ENCODE data around the gene TMEM259.

The TMEM259 gene

DNA sequence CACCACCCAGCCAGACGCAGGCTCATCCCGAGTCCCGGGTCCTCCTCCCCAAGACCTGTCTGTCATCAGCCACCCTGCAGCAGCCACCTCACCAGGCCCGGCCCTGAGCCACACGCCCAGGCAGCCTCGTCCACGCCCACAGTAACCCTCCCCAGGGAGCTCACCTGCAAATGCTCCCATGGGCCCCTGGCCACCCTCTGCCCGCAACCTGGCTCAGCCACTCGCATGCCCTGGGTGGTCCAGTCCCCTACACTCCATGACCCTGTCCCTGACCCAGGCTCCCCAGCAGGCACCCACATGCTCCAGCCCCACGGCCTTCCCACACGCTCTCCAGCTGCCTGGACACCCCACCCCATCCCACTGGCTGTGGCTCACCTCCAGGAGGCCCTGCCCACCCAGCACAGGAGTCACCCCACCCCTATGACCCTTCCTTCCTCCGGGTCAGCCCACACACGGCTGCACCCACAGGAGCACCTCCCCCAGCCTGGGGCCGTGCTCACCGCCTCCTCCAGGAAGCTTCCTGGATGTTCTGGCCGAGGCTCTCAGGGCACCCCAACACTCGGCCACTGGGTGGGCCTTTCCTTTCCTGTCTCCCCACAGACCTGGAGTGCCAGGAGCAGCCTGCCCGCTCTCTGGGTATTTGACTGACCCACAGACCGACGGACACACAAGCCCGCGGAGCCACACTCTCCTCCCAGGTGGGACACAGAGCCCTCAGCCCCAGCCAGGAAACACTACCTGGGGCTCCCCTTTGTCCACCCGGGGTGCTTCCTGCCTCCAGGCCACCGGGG lies 3.6 kb downstream of the TMEM259 start:
- peak; percentile 55 for DNase-seq (ENCODE audit: low spot score)

DNA sequence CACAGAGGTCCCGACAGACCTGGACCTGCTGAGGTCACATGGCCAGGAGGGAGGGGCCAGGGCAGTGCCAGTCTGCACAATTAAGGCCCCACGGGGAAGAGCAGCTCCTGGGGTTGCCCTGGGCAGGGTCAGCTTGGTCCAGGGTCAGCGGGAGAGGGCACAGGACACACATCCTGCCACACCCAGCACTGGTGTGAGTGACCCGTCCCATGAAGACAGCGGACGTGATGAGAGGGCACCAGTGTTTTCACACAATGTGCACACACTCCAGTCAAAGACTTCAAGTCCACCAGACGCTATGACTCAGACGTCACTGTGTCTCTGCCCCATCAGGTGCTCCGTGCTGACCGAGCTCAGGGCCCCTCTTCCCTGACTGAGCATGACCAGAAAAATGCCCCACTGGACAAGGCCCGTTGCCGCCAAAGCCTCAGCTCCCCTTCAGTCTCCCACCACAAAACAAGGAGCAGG lies 4.2 kb downstream of the TMEM259 start:
- DNase-seq (ENCODE audit: low spot score) = peak; percentile 86

DNA sequence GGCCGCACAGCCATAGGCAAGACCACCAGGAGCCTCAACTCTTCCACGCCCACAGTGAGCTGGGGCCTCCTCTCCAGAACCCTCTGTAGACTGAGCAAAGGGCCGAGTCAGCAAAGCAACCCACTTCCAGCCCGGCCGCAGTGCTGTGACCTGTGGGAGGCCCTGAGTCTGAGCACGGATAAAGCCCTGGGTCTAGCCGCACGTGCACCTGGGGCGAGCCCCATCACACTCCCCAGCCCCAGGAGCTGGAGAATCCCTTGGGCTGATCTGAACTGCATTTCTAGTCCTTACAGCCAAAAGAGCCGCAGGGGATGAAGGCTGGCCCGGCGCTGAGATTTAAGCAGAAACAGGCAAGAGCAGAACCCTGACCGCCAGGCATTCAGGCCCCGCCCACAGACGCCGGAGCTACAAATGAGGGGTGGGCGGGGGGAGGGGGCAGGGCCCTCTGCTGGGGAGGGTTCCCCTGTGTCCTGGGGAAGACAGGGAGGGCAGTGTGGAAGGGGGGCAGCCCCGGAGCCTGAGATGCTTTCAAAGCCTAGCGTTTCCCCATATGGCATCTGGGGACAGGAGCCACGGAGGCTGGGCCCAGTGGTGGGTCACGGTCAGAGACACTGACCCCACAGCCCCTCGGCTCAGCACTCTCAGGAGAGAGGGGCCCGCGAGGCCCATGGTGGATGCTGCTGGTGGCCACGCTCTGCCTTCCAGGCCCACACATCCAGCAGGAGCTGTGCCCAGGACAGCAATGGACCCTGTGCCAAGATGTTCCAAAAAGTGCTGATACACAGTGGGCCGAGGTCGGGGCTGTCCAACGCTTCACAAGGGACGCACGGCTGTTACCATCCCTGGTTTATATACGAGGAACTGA lies 4.9 kb downstream of the TMEM259 start:
- DNase-seq (ENCODE audit: low spot score) = no peak

DNA sequence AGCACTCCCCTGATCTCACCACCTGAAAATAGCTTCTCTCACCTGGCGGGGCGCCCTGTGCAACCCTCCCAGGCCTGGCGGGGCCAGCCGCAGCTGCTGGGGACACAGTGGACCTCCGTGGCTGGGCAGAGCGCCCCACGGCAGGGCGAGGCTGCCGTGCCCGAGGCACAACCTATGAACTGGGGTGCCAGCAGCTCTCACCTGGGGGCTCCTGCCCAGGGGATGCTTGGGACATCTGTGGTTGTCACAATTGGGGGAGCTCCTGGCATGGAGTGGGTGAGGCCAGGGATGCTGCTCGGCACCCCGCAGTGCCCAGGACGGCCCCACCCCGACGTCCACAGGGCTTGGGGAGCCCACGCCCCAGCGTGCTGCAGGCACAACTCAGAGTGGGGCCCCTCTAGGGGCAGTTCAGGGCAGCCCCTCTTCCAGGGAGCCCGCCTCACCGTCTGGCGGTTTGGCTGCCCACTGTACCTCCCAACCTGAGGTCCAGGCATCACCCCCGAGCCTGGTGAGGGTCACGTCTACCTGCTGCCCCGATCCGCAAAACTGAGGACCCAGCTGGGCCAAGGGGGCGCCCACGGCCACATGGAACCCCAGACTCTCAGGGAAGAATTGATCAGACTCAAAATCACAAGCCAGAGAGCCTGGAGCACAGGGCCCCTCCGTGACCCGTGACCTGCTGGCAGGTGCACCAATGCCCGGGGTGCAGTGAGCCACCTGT lies 5.7 kb downstream of the TMEM259 start:
- DNase-seq (ENCODE audit: low spot score) = no peak

DNA sequence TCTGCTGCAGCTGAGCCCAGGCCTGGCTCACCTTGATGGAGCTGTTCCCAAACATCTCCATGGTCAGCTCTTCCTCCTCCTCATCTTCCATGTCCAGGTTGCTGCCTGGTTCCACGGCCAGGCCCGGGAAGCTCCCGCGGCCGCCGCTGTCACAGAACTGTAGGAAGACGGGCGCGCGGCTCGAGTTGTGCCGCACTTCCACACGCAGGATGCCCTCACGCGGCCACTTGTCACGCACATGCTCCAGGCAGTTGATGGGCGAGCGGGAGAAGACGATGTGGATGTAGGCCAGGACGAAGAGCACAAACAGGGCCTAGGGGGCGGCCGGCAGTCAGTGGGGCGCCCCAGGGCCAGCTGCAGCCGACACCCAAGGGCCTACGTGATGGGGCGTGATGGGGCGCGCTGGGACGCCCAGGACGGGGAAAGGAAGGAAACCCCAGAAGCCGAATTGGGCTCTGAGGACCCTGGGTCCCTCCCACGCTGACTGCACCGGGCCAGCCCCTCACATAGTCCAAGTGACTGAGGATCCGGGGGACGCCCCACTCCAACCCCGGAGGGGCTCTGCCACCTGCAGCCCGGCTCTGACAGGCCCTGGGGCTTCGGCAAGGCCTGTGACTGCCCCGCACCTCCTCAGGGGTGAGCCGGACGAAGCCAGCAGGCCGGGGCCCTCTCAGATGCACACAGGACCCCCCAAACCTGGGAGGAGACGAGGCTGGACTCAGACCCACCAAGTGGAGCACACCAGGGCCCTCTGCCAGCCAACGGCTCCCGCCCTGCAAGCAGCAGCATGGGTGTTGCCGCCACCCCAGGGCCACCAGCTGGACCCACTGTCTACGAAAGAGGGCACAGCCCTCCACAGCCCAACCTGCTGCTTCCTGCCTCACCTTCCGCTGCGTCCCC lies 6.5 kb downstream of the TMEM259 start:
- no peak for DNase-seq (ENCODE audit: low spot score)

DNA sequence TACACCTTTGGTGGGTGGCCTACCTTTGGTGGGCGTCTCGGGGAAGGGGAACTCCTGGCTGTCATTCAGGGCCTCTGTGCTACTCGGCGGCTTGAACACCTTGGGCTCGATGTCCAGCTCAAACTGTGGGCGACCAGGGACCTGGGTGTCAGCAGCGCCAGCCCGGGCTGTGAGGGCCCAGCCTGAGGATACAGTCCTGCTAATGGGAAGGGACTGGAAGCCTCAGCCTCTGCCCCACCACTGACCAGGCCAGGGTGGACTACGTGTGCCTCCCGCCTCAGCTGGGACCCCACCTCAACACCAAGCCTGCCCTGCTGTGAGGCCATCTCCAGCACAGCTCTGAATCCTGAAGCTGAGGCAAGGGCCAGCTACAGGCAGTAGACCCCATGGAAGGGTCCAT lies 7.7 kb downstream of the TMEM259 start:
- no peak for DNase-seq (ENCODE audit: low spot score)

DNA sequence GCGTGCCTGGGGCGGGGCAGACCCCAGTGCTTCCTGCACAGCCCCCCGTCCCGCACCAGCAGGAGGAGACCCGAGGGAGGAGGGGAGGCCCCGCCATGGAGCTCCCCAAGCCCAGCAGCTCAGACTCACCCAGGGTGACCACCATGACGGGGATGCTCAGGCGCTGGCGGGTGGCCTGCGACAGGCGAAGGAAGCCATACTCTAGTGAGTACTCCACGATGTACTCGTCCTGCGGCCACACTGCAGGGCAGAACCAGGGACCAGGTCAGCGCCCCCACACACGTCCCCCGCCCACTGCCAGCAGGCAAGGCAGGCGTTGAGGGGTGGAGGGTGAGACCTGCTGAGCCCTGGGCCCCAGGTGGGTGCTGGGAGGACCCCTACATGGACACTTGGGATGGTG lies 8.6 kb downstream of the TMEM259 start:
- no peak for DNase-seq (ENCODE audit: low spot score)

DNA sequence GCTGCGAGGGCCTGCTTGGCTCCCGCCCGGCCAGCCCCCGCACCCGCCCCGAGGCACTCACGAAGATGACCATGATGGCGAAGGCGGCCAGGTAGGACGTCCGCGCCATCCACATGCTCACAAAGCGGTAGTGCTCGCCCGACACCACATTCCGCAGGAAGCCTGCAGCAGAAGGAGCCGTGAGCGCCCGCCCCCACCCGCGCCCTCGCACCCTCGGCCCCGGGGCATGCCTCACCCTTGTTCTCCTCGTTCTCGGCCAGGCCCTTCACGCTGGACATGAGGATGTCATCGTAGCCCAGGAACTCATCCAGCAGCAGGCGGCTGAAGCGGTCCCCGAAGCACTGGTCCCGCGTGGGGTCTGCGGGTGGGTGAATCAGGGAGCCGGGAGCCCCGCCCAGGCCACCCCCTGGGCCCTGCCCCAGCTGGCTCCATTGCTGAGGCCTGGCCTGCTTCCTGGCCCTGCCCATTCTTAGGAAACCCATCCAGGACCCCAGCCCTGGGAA lies 9.0 kb downstream of the TMEM259 start:
- no peak for DNase-seq (ENCODE audit: low spot score)

DNA sequence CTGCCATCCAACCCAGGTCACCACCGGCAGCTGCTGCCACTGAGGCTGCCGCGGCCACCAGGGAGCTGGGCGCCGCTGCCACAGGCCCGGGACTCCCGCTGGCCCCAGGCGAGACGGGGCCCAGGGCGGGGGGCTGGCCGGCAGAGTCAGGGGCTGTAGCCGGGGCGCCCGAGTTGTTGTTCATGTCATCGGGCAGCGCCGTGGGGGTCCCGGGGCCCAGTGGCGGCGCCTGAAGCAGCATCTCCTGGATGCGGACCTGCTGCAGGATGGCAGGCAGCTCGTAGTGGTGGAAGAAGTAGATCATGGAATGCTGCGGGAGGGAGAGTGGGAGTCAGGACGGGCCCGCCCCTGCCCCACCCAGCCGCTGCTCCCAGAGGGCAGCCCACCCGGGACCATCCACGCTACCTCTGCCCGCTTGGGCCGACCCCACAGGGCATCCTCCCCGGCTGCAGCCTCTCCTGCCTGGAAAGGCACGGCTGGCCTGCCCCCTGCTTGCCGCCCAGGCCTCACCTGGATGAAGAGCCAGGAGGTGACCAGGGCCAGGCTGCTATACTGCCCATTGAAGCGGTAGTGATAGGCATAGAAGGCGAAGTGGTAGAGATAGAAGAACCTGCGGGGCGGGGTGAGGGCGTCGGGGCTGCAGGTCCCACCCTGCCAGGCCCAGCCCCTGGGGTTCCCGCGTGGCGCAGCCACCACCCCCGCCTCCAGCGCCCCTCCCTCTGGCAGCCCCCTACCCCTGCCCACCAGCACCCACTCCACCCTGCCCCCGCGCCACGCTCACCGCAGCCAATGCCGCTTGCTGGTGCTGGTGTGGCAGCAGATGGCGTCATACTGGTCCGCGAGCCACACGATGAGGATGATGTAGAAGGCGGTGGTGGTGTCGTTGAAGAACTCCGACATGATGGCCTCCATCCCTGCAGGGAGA lies 10.1 kb downstream of the TMEM259 start:
- no peak for DNase-seq (ENCODE audit: low spot score)

DNA sequence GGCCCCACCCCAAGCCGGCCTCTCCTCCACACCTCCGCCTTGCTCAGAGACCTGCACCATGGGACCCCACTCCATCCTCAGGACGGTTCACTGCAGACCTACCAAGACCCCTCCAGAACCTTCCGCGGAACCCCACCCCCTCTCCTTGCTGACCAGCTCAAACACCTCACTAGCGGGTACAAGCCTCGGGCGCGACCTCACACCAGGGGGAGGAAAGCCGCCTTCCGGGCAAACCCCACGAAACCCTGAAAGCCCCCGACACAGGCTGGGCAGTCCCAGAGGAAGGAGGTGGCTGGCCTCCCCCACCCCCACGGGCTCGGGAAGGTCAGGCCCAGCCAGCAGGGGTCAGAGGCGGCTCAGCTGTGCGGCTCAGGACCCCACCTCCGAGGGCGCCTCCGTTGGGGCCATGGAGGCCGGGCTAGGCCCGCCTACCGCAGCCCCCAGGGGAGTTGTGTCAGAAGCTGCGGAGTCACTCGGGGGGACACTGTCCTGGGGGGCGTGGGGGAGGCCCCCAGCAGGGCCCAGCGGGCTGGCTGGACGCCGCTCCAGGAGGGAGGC lies 10.9 kb downstream of the TMEM259 start:
- no peak for DNase-seq (ENCODE audit: low spot score)

DNA sequence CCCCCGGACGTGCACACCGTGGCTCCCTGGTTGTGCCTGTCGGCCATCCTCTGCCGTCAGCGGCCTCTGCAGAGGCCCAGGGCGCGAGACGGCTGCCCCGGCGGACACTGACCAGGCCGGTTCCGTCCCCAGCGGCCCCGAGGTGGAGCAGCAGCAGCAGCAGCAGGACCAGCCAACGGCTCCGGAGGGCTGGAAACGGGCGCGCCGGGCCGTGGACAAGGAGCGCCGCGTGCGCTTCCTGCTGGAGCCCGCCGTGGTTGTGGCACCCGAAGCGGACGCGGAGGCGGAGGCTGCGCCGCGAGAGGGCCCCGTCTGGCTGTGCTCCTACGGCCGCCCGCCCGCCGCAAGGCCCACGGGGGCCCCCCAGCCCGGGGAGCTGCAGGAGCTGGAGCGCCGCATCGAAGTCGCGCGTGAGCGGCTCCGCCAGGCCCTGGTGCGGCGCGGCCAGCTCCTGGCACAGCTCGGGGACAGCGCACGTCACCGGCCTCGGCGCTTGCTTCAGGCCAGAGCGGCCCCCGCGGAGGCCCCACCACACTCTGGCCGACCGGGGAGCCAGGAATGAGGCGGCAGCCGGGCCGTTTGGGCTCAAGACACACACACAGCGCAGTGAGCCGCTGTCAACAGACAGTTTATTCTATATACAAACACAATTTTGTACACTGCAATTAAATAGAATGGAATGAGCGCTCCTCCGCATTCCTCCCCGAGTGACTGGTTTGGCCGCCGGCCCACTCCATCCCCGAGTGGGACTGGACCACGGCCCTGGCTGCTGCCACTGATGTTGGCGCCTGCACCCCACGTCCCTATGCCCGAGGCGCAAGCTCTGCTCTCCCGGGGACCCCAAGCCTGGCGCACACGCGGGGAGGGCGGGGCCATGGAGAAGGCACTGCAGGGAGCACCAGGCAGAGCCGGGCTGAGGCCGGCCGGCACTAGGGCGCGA lies 11.6 kb downstream of the TMEM259 start:
- DNase-seq (ENCODE audit: low spot score) = no peak

DNA sequence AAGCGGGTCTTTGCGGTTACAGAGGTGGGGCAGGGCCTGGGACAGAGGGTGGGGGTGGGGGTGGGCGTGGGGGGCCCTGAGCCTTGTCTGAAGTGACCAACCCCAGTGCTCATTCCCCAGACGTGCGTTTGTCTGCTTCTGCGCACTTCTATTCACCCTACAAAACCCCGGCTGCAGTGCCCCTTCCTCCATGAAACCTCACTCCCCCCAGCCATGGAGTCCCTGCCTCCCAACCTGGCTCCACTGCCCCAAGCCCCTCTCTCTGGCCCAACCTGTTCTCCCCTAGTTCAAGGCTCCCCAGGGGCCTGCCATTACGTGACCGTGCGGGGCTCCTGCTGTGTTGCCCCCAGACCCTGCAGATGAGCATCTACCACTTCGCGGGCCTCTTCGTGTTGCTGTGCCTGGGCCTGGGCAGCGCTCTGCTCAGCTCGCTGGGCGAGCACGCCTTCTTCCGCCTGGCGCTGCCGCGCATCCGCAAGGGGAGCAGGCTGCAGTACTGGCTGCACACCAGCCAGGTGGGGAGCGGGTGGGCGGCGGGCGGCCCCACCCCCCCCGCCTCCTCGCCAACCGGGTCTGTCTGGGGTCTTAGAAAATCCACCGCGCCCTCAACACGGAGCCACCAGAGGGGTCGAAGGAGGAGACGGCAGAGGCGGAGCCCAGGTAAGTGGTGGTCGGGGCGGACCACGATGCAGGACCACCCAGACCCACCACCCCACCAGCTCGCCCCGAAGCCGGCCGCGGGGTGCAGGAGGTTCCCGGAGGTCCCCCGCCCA lies 12.5 kb downstream of the TMEM259 start:
- DNase-seq (ENCODE audit: low spot score) = no peak

DNA sequence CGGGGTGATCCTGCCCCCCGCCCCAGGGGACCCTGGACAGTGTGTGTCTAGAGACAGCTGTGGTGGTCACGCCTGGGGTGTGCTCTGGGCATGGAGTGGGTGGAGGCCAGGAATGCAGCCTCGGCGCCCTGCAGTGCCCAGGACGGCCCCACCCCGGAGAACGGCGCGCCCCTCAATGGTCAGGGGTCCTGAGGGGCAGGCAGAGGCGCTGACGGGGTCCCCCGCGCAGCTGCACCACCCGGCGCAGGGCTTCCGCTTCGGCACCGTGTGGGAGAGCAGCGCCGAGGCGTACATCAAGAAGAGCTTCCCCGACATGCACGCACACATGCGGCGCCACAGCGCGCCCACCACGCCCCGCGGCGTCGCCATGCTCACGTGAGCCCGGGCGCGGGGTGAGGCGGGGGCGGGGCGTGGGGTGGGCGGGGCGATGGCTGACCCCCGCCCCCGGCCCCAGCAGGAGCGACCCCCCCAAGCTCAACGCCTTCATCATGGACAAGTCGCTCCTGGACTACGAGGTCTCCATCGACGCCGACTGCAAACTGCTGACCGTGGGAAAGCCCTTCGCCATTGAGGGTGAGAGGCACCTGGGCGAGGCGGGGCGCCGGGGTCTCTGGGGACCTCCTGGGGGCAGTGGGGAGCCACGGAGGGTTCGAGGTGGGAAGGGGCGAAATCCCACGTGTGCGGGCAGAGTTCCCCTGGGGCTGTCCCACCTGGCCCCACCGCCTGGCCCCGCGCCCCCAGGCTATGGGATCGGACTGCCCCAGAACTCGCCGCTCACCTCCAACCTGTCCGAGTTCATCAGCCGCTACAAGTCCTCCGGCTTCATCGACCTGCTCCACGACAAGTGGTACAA lies 13.3 kb downstream of the TMEM259 start:
- DNase-seq (ENCODE audit: low spot score) = no peak

DNA sequence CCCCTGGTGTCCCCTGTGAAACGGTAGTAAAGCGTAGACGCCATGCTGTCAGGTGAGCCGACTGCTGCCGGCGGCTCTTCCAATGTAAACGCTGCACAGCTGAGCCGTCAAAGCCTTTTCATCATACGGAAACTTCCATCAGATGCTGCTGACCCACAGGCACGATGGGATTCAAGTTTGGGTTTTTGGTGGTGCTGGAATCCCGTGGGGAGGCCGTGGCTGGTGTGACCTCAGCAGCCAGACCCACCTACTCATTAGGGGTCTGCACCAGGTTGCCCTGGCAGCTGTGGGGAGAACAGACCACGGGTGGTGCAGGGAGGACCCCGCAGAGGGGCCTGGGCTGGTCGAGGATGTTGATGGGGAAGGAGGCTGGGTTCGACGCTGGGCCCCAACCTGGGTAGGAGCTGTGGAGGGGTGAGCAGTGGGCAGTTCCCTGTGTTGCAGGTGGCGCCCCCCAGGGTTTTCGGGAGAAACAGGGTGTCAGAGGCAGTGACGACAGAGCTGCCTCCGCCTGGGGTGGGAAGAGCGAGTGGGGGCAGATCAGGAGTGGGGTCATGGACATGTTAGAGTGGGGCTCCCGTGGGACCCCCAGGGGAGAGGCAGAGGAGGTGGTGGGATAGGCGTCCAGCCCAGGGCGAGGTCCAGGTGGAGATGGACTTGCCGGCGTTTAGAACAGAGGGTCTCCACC lies 14.1 kb downstream of the TMEM259 start:
- no peak for DNase-seq (ENCODE audit: low spot score)

DNA sequence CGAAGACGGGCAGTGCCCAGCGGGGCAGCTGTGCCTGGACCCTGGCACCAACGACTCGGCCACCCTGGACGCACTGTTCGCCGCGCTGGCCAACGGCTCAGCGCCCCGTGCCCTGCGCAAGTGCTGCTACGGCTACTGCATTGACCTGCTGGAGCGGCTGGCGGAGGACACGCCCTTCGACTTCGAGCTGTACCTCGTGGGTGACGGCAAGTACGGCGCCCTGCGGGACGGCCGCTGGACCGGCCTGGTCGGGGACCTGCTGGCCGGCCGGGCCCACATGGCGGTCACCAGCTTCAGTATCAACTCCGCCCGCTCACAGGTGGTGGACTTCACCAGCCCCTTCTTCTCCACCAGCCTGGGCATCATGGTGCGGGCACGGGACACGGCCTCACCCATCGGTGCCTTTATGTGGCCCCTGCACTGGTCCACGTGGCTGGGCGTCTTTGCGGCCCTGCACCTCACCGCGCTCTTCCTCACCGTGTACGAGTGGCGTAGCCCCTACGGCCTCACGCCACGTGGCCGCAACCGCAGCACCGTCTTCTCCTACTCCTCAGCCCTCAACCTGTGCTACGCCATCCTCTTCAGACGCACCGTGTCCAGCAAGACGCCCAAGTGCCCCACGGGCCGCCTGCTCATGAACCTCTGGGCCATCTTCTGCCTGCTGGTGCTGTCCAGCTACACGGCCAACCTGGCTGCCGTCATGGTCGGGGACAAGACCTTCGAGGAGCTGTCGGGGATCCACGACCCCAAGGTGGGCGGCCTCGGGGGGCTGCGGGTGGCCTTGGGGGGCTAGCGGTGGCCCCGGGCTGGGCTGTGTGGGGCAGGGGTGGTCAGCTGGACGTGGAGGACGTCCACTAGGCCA lies 15.9 kb downstream of the TMEM259 start:
- DNase-seq (ENCODE audit: low spot score) = no peak

Data from kidney tubule cell (primary cell).